Activated naive CD4-positive, alpha-beta T cell treated with anti-CD3 and anti-CD28 coated beads, Interleukin-2, amount 50 U/mL, for 72 hours (primary cell): ENCODE results near the gene NCAPD3. TPM values are rescaled to one million over a fixed set of nuclear protein-coding genes. Genes with fewer than 3 reads are reported as not detected.

Source experiments
- total RNA-seq, 2 donors: library from RNA; stranded (reverse); gene quantifications; one replicate each; pipeline ENCODE4 v1.2.3, GENCODE V29; 2022

Gene NCAPD3
- total RNA-seq, 2 donors from 2014 or later: 93.7 to 169 TPM

Other genes starting within 250 kb of the NCAPD3 start
- gene JAM3, start 154.9 kb downstream of the NCAPD3 start, total RNA-seq: 10 to 100 TPM in 1 of 2 donors, under 1 TPM in 1; 0.98 to 17.7 TPM
- gene VPS26B, start 704 bp upstream of the NCAPD3 start, total RNA-seq: 10 to 100 TPM; 38.5 to 39.2 TPM
- gene THYN1, start 29.4 kb upstream of the NCAPD3 start, total RNA-seq: 10 to 100 TPM; 81.4 to 85.0 TPM
- gene ACAD8, start 29.6 kb upstream of the NCAPD3 start, total RNA-seq: 10 to 100 TPM; 19.2 to 25.2 TPM
- gene GLB1L3, start 52.4 kb upstream of the NCAPD3 start, total RNA-seq: 10 to 100 TPM in 1 of 2 donors, 1 to 10 TPM in 1; 7.3 to 19.3 TPM
- 1 to 10 TPM; 2.4 to 4.9 TPM for gene GLB1L2, start 108.0 kb upstream of the NCAPD3 start, total RNA-seq
- gene B3GAT1, start 188.3 kb upstream of the NCAPD3 start, total RNA-seq: under 1 TPM; 0.09 to 0.23 TPM